Liver (tissue), 9 donors: Measurements from ENCODE around the gene SPOP. TPM values are rescaled to one million over a fixed set of nuclear protein-coding genes. Genes with fewer than 3 reads are reported as not detected.

Source experiments
- DNase-seq: peaks from one replicate; pipeline ENCODE4 v3.0.0-alpha.2; 2017; ENCODE audit warnings: low spot score
- H3K27ac ChIP-seq, 2 donors: one replicate each; pipeline ENCODE4 v1.7.0; 2013; ENCODE audit warnings: inconsistent platforms in 2 of 2, low read length in 2 of 2, control low read depth in 1 of 2, low read depth in 1 of 2, mild to moderate bottlenecking in 1 of 2
- H3K27me3 ChIP-seq, 4 donors: one replicate each; pipeline versions ENCODE4 v1.6.1 to v1.7.0; 2013; ENCODE audit warnings: low read length in 3 of 4, inconsistent platforms in 1 of 4, mild to moderate bottlenecking in 1 of 4, moderate library complexity in 1 of 4; ENCODE audit not compliant: control insufficient read depth in 4 of 4, insufficient read depth in 4 of 4
- H3K36me3 ChIP-seq, 4 donors: one replicate each; pipeline versions ENCODE4 v1.6.1 to v1.7.0; 2013; ENCODE audit warnings: low read length in 3 of 4, mild to moderate bottlenecking in 3 of 4, low read depth in 1 of 4, moderate library complexity in 1 of 4; ENCODE audit not compliant: control insufficient read depth in 4 of 4, insufficient read depth in 3 of 4
- H3K4me1 ChIP-seq, 4 donors: one replicate each; pipeline versions ENCODE4 v1.6.1 to v1.7.0; 2013; ENCODE audit warnings: low read length in 3 of 4, mild to moderate bottlenecking in 3 of 4, moderate library complexity in 1 of 4; ENCODE audit not compliant: control insufficient read depth in 4 of 4, insufficient read depth in 4 of 4
- H3K4me3 ChIP-seq, 3 donors: one replicate each; pipeline versions ENCODE4 v1.6.1 to v1.7.0; 2013; ENCODE audit warnings: low read length in 3 of 3, control low read depth in 1 of 3, low read depth in 1 of 3, mild to moderate bottlenecking in 1 of 3
- H3K9ac ChIP-seq, 2 donors: one replicate each; pipeline ENCODE4 v1.7.0; 2013; ENCODE audit warnings: low read length in 2 of 2, mild to moderate bottlenecking in 2 of 2, moderate library complexity in 2 of 2, control low read depth in 1 of 2, low read depth in 1 of 2
- H3K9me3 ChIP-seq, 4 donors: one replicate each; pipeline versions ENCODE4 v1.6.1 to v1.7.0; 2013; ENCODE audit warnings: low read length in 3 of 4; ENCODE audit not compliant: control insufficient read depth in 4 of 4
- ATF3 ChIP-seq: IDR thresholded peaks from 2 replicates; pipeline ENCODE4 v1.6.1; 2016; ENCODE audit warnings: antibody characterized with exemption
- CTCF ChIP-seq: fragments of 150-350 bp; IDR thresholded peaks from 2 replicates; pipeline ENCODE4 v1.5.1; 2017; ENCODE audit warnings: improper control_type of control experiment, low read depth, low read length; ENCODE audit not compliant: missing input control
- EGR1 ChIP-seq, 2 donors: IDR thresholded peaks; 2 replicates each; pipeline ENCODE4 v1.6.1; 2016 to 2018; ENCODE audit warnings: antibody characterized with exemption in 2 of 2, low read depth in 2 of 2
- FOXA1 ChIP-seq: IDR thresholded peaks from 2 replicates; pipeline ENCODE4 v1.6.1; 2016; ENCODE audit warnings: antibody characterized with exemption
- FOXA2 ChIP-seq: IDR thresholded peaks from 2 replicates; pipeline ENCODE4 v1.6.1; 2016; ENCODE audit warnings: antibody characterized with exemption
- GABPA ChIP-seq, 2 donors: IDR thresholded peaks in 1 of 2; conservative IDR thresholded peaks in 1 of 2; 2 replicates each; pipeline ENCODE4 v1.6.1; 2016; ENCODE audit warnings: antibody characterized with exemption in 2 of 2, mild to moderate bottlenecking in 1 of 2, moderate library complexity in 1 of 2
- HNF4A ChIP-seq, 2 donors: conservative IDR thresholded peaks; 2 replicates each; pipeline ENCODE4 v1.6.1; 2016; ENCODE audit warnings: antibody characterized with exemption in 2 of 2, mild to moderate bottlenecking in 2 of 2
- HNF4G ChIP-seq: IDR thresholded peaks from 2 replicates; pipeline ENCODE4 v1.6.1; 2016; ENCODE audit warnings: antibody characterized with exemption
- JUND ChIP-seq, 2 donors: IDR thresholded peaks; 2 replicates each; pipeline ENCODE4 v1.6.1; 2016; ENCODE audit warnings: antibody characterized with exemption in 2 of 2
- NR2F2 ChIP-seq: IDR thresholded peaks from 2 replicates; pipeline ENCODE4 v1.6.1; 2016; ENCODE audit warnings: antibody characterized with exemption
- RAD21 ChIP-seq, 2 donors: IDR thresholded peaks; 2 replicates each; pipeline ENCODE4 v1.6.1; 2016; ENCODE audit warnings: antibody characterized with exemption in 2 of 2, mild to moderate bottlenecking in 2 of 2
- RXRA ChIP-seq, 2 donors: IDR thresholded peaks; 2 replicates each; pipeline ENCODE4 v1.6.1; 2017 to 2018; ENCODE audit warnings: antibody characterized with exemption in 2 of 2, mild to moderate bottlenecking in 1 of 2
- SP1 ChIP-seq: IDR thresholded peaks from 2 replicates; pipeline ENCODE4 v1.6.1; 2018; ENCODE audit warnings: antibody characterized with exemption, mild to moderate bottlenecking
- TAF1 ChIP-seq: conservative IDR thresholded peaks from 2 replicates; pipeline ENCODE4 v1.6.1; 2016; ENCODE audit warnings: antibody characterized with exemption, mild to moderate bottlenecking
- YY1 ChIP-seq: IDR thresholded peaks from 2 replicates; pipeline ENCODE4 v1.6.1; 2016; ENCODE audit warnings: antibody characterized with exemption, mild to moderate bottlenecking
- ZBTB33 ChIP-seq: IDR thresholded peaks from 2 replicates; pipeline ENCODE4 v1.6.1; 2016; ENCODE audit warnings: antibody characterized with exemption
- WGBS: extraction: QIAGEN DNeasy Blood & Tissue Kit; methylation state at CpG from one replicate; pipeline ENCODE4 v1.1.7; 2013; 5-methylcytosine and 5-hydroxymethylcytosine counted together
- polyA plus RNA-seq, 2 donors: library from polyadenylated mRNA; stranded (reverse) in 1 of 2; unstranded in 1 of 2; fragments of 200-250 nt in 1 of 2; fragments of >200 nt in 1 of 2; fragmentation: Nextera tagmentation in 1 of 2; extraction: Ambion mirVana in 1 of 2; gene quantifications; one replicate each; pipeline versions ENCODE4 v1.2.1 to v1.2.3, GENCODE V29; 2013 to 2015
- total RNA-seq, 2 donors: library from RNA; depleted of rRNA; stranded (reverse); fragments of >200 nt; gene quantifications; one replicate each; pipeline ENCODE4 v1.2.3, GENCODE V29; 2014
- TF ChIP-seq, protein P1 (sequence below): IDR thresholded peaks from 2 replicates; pipeline ENCODE4 v1.6.1; 2016; ENCODE audit warnings: antibody characterized with exemption
- TF ChIP-seq, protein P2 (sequence below): IDR thresholded peaks from 2 replicates; pipeline ENCODE4 v1.6.1; 2016; ENCODE audit warnings: antibody characterized with exemption, mild to moderate bottlenecking
- donor health status: healthy.
- donor health status: healthy.
- donor health status: healthy.
- donor health status: healthy.
- donor health status: healthy.

The SPOP gene
- total and polyA plus RNA-seq, 4 donors: 21.6 to 50.8 (median 42.4) TPM

DNA sequence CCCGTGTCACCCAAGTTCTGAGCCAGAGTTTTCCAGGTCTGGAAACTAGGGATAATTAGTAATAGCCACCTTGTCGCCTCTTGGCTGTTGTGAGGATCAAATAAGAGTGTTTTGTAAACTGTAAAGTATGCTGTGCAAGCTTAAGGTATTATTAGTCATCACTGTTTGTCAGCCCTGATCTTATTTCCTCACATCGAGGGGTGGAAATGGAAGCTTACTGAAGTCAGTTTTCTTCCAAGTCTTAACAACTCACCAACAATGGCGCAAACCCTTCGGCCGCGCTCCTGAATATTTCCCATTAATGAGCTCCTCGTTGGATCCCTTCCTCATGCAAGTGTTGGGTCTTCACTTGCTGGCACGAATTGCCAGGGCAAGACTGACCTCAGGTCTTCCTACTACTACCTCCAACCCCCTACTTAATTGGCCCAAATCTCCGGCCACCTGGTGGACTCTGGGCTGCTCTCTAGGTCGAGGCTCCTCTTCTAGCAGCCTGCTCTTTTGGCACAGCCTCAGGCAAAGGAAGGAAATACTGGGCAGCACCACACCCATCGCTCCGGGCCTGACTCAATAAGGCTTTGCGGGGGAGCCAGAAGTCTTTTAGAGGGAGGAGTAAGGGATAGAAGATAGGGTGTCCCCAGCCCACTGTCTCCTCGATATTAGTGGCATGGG, 30.8 kb upstream of the SPOP start:
- TF ChIP-seq CTCF: no peak
- no peak for TF ChIP-seq GABPA (IDR thresholded peaks at IDR 0.05 in 1 of 2, conservative IDR thresholded peaks at IDR 0.05 in 1 of 2)
- TF ChIP-seq EGR1 (IDR thresholded peaks at IDR 0.05; ENCODE audit: low read depth in 2 of 2): no peak
- TF ChIP-seq, protein P1, sequence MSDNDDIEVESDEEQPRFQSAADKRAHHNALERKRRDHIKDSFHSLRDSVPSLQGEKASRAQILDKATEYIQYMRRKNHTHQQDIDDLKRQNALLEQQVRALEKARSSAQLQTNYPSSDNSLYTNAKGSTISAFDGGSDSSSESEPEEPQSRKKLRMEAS: no peak
- no peak for TF ChIP-seq RXRA (IDR thresholded peaks at IDR 0.05)
- no peak for TF ChIP-seq NR2F2
- TF ChIP-seq JUND (IDR thresholded peaks at IDR 0.05): no peak
- H3K4me3 ChIP-seq: peak overlapping the region; percentile 4 to 36 (median 24)
- H3K9ac ChIP-seq: peak overlapping the region in 1 of 2 donors; percentile 39
- H3K9me3 ChIP-seq: no peaks in the 10 kb centered on the region
- H3K4me1 ChIP-seq: peaks cover 8 to 36% (median 30%) of the 10 kb centered on the region in 4 donors
- peaks cover under 1 to 31% (median 15%) of the 10 kb centered on the region in 4 donors for H3K36me3 ChIP-seq
- H3K27me3 ChIP-seq: no peaks in the 10 kb centered on the region
- H3K27ac ChIP-seq: peak overlapping the region; percentile 91 to 99
- 61% methylated on average over 15 of the region's 15 CpGs for WGBS
- no peak for DNase-seq

GRCh38 chr17:49707608-49708514, 30.0 kb upstream of the SPOP start, which contains the start of gene SLC35B1:
Gene SLC35B1, minus strand, starts transcription at chr17:49707964. Its CDS starts 131 bp downstream, at chr17:49707833.
- Histone ChIP-seq H3K4me3 (peak within 1 kb of the TSS; percentile 82 to 95 (median 94)), H3K27me3 (no peaks in the 10 kb centered on the region), H3K36me3 (peaks cover 3 to 38% (median 22%) of the 10 kb centered on the region in 4 donors), H3K4me1 (peaks cover 8 to 38% (median 30%) of the 10 kb centered on the region in 4 donors), H3K9ac (peak within 1 kb of the TSS; percentile 84 to 96), H3K9me3 (no peaks in the 10 kb centered on the region), H3K27ac (peak within 1 kb of the TSS; percentile 91 to 99)
- peak; percentile 77 to 83 for TF ChIP-seq RAD21 (IDR thresholded peaks at IDR 0.05)
- peak; percentile 28 for TF ChIP-seq ATF3
- TF ChIP-seq NR2F2: peak; percentile 44
- TF ChIP-seq EGR1 (IDR thresholded peaks at IDR 0.05; ENCODE audit: low read depth in 2 of 2): peak in 1 of 2 donors; percentile 20
- TF ChIP-seq, protein P1: peak; percentile 65
- TF ChIP-seq JUND (IDR thresholded peaks at IDR 0.05): peak in 1 of 2 donors; percentile 19
- no peak for TF ChIP-seq FOXA2
- peak; percentile 90 for TF ChIP-seq SP1
- TF ChIP-seq ZBTB33: peak; percentile 82
- TF ChIP-seq HNF4A (conservative IDR thresholded peaks at IDR 0.05): peak in 1 of 2 donors; percentile 12
- TF ChIP-seq FOXA1: peak; percentile 23
- TF ChIP-seq HNF4G: no peak
- TF ChIP-seq CTCF: peak; percentile 68
- peak; percentile 56 to 63 for TF ChIP-seq RXRA (IDR thresholded peaks at IDR 0.05)
- TF ChIP-seq TAF1: peak; percentile 49
- TF ChIP-seq GABPA (IDR thresholded peaks at IDR 0.05 in 1 of 2, conservative IDR thresholded peaks at IDR 0.05 in 1 of 2): peak in 1 of 2 donors; percentile 72
- peak; percentile 92 for TF ChIP-seq YY1
- TF ChIP-seq, protein P2, sequence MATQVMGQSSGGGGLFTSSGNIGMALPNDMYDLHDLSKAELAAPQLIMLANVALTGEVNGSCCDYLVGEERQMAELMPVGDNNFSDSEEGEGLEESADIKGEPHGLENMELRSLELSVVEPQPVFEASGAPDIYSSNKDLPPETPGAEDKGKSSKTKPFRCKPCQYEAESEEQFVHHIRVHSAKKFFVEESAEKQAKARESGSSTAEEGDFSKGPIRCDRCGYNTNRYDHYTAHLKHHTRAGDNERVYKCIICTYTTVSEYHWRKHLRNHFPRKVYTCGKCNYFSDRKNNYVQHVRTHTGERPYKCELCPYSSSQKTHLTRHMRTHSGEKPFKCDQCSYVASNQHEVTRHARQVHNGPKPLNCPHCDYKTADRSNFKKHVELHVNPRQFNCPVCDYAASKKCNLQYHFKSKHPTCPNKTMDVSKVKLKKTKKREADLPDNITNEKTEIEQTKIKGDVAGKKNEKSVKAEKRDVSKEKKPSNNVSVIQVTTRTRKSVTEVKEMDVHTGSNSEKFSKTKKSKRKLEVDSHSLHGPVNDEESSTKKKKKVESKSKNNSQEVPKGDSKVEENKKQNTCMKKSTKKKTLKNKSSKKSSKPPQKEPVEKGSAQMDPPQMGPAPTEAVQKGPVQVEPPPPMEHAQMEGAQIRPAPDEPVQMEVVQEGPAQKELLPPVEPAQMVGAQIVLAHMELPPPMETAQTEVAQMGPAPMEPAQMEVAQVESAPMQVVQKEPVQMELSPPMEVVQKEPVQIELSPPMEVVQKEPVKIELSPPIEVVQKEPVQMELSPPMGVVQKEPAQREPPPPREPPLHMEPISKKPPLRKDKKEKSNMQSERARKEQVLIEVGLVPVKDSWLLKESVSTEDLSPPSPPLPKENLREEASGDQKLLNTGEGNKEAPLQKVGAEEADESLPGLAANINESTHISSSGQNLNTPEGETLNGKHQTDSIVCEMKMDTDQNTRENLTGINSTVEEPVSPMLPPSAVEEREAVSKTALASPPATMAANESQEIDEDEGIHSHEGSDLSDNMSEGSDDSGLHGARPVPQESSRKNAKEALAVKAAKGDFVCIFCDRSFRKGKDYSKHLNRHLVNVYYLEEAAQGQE: peak; percentile 96
- WGBS: under 1% methylated on average over 53 of the region's 53 CpGs
- DNase-seq: peak; percentile 98
